Measurements from ENCODE around the gene SF1.

DNA sequence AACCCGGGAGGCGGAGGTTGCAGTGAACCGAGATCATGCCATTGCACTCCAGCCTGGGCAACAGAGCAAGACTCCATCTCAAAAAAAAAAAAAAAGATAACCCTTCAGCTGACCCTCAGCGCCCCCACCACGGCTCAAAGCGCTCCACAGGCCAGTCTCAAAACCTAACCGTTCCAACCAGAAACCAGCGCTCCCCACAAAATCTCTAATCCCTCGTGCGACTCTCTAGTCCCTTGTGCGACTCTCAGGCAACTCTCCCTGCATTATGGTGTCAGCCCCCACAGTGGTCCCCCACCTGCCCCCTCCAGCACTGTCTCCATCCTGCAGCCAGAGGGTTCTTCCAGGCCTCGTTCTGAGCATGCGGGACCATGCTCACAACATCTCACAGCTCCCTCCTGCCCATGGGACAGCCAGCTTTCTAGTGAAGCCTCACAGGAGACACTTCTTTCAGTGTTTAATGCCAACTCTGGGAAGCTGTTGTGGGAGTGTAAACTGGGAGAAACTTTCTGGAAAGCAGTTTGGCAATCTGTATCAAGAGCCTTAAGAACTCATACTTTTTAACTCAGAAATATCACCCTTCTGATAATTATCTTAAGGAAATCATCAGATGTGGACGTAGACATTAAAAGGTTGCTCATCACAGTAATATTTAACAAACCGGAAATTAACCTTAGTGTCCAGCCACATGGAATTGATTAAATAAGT lies 30.2 kb downstream of the SF1 start:
- TF ChIP-seq POLR2A (IDR thresholded peaks at IDR 0.05; ENCODE audit: low read depth) (no peak), CTCF (IDR thresholded peaks at IDR 0.05) (no peak), POLR2AphosphoS5 (IDR thresholded peaks at IDR 0.05) (no peak), EP300 (IDR thresholded peaks at IDR 0.05) (no peak)

All from esophagus muscularis mucosa (tissue), 4 donors.